Measurements from ENCODE around the gene DCDC1.

DCDC1 gene

DNA sequence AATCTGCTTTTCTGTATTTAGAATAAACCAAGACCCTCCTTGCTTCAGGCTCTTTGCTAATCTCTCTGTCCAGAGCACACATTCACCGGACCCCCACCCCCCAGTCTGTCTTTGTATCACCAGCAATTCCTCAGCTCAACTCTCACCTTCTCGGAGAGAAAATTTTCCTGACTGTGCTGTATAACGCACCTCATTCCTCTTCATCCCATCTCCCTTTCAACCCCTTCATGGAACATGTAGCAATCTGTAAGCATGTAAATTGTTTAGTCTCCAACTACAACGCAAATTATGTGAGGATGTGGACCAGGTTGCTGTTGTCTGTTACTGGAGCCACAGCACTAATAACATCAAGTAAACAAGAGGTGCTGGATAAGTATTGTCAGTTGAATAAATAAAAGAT, 349.8 kb downstream of the DCDC1 start:
- H4K5ac ChIP-seq (ENCODE audit: low read length) = no peak overlapping the region
- no peak overlapping the region for H3K4ac ChIP-seq (ENCODE audit: low read depth, low read length)
- no peaks in the 10 kb centered on the region for H3K36me3 ChIP-seq (ENCODE audit: control insufficient read depth, insufficient read depth, low read length)
- no peak overlapping the region for H4K8ac ChIP-seq (ENCODE audit: low read depth, low read length)
- no peak overlapping the region for H2AK5ac ChIP-seq (ENCODE audit: low read length)
- no peaks in the 10 kb centered on the region for H3K27me3 ChIP-seq (ENCODE audit: insufficient read depth, low read length, poor library complexity)
- no peak overlapping the region for H3K4me3 ChIP-seq (ENCODE audit: low read length)
- H3K79me1 ChIP-seq (ENCODE audit: low read length) = no peaks in the 10 kb centered on the region
- no peak overlapping the region for H3K23ac ChIP-seq (ENCODE audit: low read length)
- no peak for DNase-seq
- no peak overlapping the region for H3K9ac ChIP-seq (ENCODE audit: low read length)
- no peaks in the 10 kb centered on the region for H3K79me2 ChIP-seq (ENCODE audit: control insufficient read depth, insufficient read depth, low read length)
- no peak overlapping the region for H3K27ac ChIP-seq (ENCODE audit: low read depth, low read length)
- no peak overlapping the region for H2BK15ac ChIP-seq (replicated peaks; ENCODE audit: low read depth)
- no peak overlapping the region for H3K56ac ChIP-seq (ENCODE audit: low read length)
- no peaks in the 10 kb centered on the region for H3K4me1 ChIP-seq (ENCODE audit: control insufficient read depth, low read depth, low read length)
- H3K18ac ChIP-seq (ENCODE audit: low read length) = no peak overlapping the region
- no peak overlapping the region for H2BK120ac ChIP-seq (ENCODE audit: low read depth, low read length)
- no peak overlapping the region for H2BK5ac ChIP-seq (ENCODE audit: low read length)
- no CpG with 5 or more reads among the region's 4 CpGs for WGBS (ENCODE audit: extremely low coverage, insufficient coverage, low lambda C conversion rate)
- H3K4me2 ChIP-seq (ENCODE audit: low read length) = no peak overlapping the region

- Histone ChIP-seq H3K36me3 (ENCODE audit: control insufficient read depth, insufficient read depth, low read length) (no peaks in the 10 kb centered on the region), H3K4me1 (ENCODE audit: control insufficient read depth, low read depth, low read length) (no peaks in the 10 kb centered on the region), H3K27me3 (ENCODE audit: insufficient read depth, low read length, poor library complexity) (no peaks in the 10 kb centered on the region), H2BK120ac (ENCODE audit: low read depth, low read length) (no peak overlapping the region), H4K5ac (ENCODE audit: low read length) (no peak overlapping the region), H3K9ac (ENCODE audit: low read length) (no peak overlapping the region), H3K4me3 (ENCODE audit: low read length) (no peak overlapping the region), H3K4me2 (ENCODE audit: low read length) (no peak overlapping the region), H3K23ac (ENCODE audit: low read length) (no peak overlapping the region), H3K4ac (ENCODE audit: low read depth, low read length) (no peak overlapping the region), H2BK15ac (replicated peaks; ENCODE audit: low read depth) (no peak overlapping the region), H3K27ac (ENCODE audit: low read depth, low read length) (no peak overlapping the region), H3K79me2 (ENCODE audit: control insufficient read depth, insufficient read depth, low read length) (no peaks in the 10 kb centered on the region), H2AK5ac (ENCODE audit: low read length) (no peak overlapping the region), H2BK5ac (ENCODE audit: low read length) (no peak overlapping the region), H4K8ac (ENCODE audit: low read depth, low read length) (no peak overlapping the region), H3K18ac (ENCODE audit: low read length) (no peak overlapping the region), H3K79me1 (ENCODE audit: low read length) (no peaks in the 10 kb centered on the region), H3K56ac (ENCODE audit: low read length) (no peak overlapping the region)
- no CpG with 5 or more reads among the region's 1 CpG for WGBS (ENCODE audit: extremely low coverage, insufficient coverage, low lambda C conversion rate)
- DNase-seq = no peak
Measured at GRCh38 chr11:31005202-31005601, 364.3 kb downstream of the DCDC1 start.

DNA sequence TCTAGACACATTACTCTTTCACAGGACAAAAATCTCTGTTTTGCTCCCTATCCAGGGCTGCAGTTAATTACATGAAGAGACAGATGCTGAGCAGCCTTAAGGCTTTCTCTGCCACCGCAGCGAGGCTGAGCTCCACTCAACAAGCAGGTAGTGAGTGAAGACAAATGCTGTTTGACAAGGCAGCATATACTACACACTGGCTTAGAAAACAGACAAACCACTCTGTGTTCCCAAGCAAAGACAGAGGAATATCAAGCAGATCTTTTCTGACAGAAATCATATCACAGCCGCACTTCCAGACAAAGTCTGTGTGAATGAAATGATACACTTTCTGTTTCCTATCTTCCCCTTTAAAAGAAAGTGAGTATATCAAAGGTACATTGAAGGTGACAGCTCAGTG, 368.1 kb downstream of the DCDC1 start:
- H3K79me1 ChIP-seq (ENCODE audit: low read length) = no peaks in the 10 kb centered on the region
- H2AK5ac ChIP-seq (ENCODE audit: low read length) = no peak overlapping the region
- DNase-seq = no peak
- no peak overlapping the region for H4K8ac ChIP-seq (ENCODE audit: low read depth, low read length)
- no CpG with 5 or more reads among the region's 3 CpGs for WGBS (ENCODE audit: extremely low coverage, insufficient coverage, low lambda C conversion rate)
- no peak overlapping the region for H3K4me2 ChIP-seq (ENCODE audit: low read length)
- H3K18ac ChIP-seq (ENCODE audit: low read length) = no peak overlapping the region
- no peak overlapping the region for H3K4me3 ChIP-seq (ENCODE audit: low read length)
- no peak overlapping the region for H2BK15ac ChIP-seq (replicated peaks; ENCODE audit: low read depth)
- H4K5ac ChIP-seq (ENCODE audit: low read length) = no peak overlapping the region
- no peak overlapping the region for H3K27ac ChIP-seq (ENCODE audit: low read depth, low read length)
- no peaks in the 10 kb centered on the region for H3K79me2 ChIP-seq (ENCODE audit: control insufficient read depth, insufficient read depth, low read length)
- H2BK5ac ChIP-seq (ENCODE audit: low read length) = no peak overlapping the region
- H3K27me3 ChIP-seq (ENCODE audit: insufficient read depth, low read length, poor library complexity) = no peaks in the 10 kb centered on the region
- H3K4me1 ChIP-seq (ENCODE audit: control insufficient read depth, low read depth, low read length) = no peaks in the 10 kb centered on the region
- H2BK120ac ChIP-seq (ENCODE audit: low read depth, low read length) = no peak overlapping the region
- no peak overlapping the region for H3K4ac ChIP-seq (ENCODE audit: low read depth, low read length)
- no peak overlapping the region for H3K56ac ChIP-seq (ENCODE audit: low read length)
- no peak overlapping the region for H3K9ac ChIP-seq (ENCODE audit: low read length)
- H3K36me3 ChIP-seq (ENCODE audit: control insufficient read depth, insufficient read depth, low read length) = no peaks in the 10 kb centered on the region
- no peak overlapping the region for H3K23ac ChIP-seq (ENCODE audit: low read length)

GRCh38 chr11:31000381-31000780, 369.2 kb downstream of the DCDC1 start:
- no peak overlapping the region for H2BK120ac ChIP-seq (ENCODE audit: low read depth, low read length)
- H2BK5ac ChIP-seq (ENCODE audit: low read length) = no peak overlapping the region
- H2AK5ac ChIP-seq (ENCODE audit: low read length) = no peak overlapping the region
- H3K36me3 ChIP-seq (ENCODE audit: control insufficient read depth, insufficient read depth, low read length) = no peaks in the 10 kb centered on the region
- no peaks in the 10 kb centered on the region for H3K27me3 ChIP-seq (ENCODE audit: insufficient read depth, low read length, poor library complexity)
- H3K79me2 ChIP-seq (ENCODE audit: control insufficient read depth, insufficient read depth, low read length) = no peaks in the 10 kb centered on the region
- no peak overlapping the region for H3K4ac ChIP-seq (ENCODE audit: low read depth, low read length)
- no peak overlapping the region for H4K8ac ChIP-seq (ENCODE audit: low read depth, low read length)
- H3K4me2 ChIP-seq (ENCODE audit: low read length) = no peak overlapping the region
- no peak overlapping the region for H3K4me3 ChIP-seq (ENCODE audit: low read length)
- no peak overlapping the region for H2BK15ac ChIP-seq (replicated peaks; ENCODE audit: low read depth)
- H3K4me1 ChIP-seq (ENCODE audit: control insufficient read depth, low read depth, low read length) = no peaks in the 10 kb centered on the region
- no peak for DNase-seq
- H3K27ac ChIP-seq (ENCODE audit: low read depth, low read length) = no peak overlapping the region
- no peak overlapping the region for H3K23ac ChIP-seq (ENCODE audit: low read length)
- H3K9ac ChIP-seq (ENCODE audit: low read length) = no peak overlapping the region
- no peak overlapping the region for H3K56ac ChIP-seq (ENCODE audit: low read length)
- H3K79me1 ChIP-seq (ENCODE audit: low read length) = no peaks in the 10 kb centered on the region
- H4K5ac ChIP-seq (ENCODE audit: low read length) = no peak overlapping the region
- H3K18ac ChIP-seq (ENCODE audit: low read length) = no peak overlapping the region

- no peaks in the 10 kb centered on the region for H3K4me1 ChIP-seq (ENCODE audit: control insufficient read depth, low read depth, low read length)
- no peaks in the 10 kb centered on the region for H3K36me3 ChIP-seq (ENCODE audit: control insufficient read depth, insufficient read depth, low read length)
- H3K27me3 ChIP-seq (ENCODE audit: insufficient read depth, low read length, poor library complexity) = no peaks in the 10 kb centered on the region
- no CpG with 5 or more reads among the region's 1 CpG for WGBS (ENCODE audit: extremely low coverage, insufficient coverage, low lambda C conversion rate)
- H3K4me2 ChIP-seq (ENCODE audit: low read length) = no peak overlapping the region
- no peaks in the 10 kb centered on the region for H3K79me1 ChIP-seq (ENCODE audit: low read length)
- no peak overlapping the region for H3K23ac ChIP-seq (ENCODE audit: low read length)
- H3K4ac ChIP-seq (ENCODE audit: low read depth, low read length) = no peak overlapping the region
- H4K5ac ChIP-seq (ENCODE audit: low read length) = no peak overlapping the region
- no peaks in the 10 kb centered on the region for H3K79me2 ChIP-seq (ENCODE audit: control insufficient read depth, insufficient read depth, low read length)
- DNase-seq = peak; percentile 57
- H2BK120ac ChIP-seq (ENCODE audit: low read depth, low read length) = no peak overlapping the region
- H2AK5ac ChIP-seq (ENCODE audit: low read length) = no peak overlapping the region
- no peak overlapping the region for H3K56ac ChIP-seq (ENCODE audit: low read length)
- H2BK15ac ChIP-seq (replicated peaks; ENCODE audit: low read depth) = no peak overlapping the region
- H3K18ac ChIP-seq (ENCODE audit: low read length) = no peak overlapping the region
- H3K27ac ChIP-seq (ENCODE audit: low read depth, low read length) = no peak overlapping the region
- H3K4me3 ChIP-seq (ENCODE audit: low read length) = no peak overlapping the region
- no peak overlapping the region for H4K8ac ChIP-seq (ENCODE audit: low read depth, low read length)
- no peak overlapping the region for H3K9ac ChIP-seq (ENCODE audit: low read length)
- H2BK5ac ChIP-seq (ENCODE audit: low read length) = no peak overlapping the region
Measured at GRCh38 chr11:30992513-30992849, 377.1 kb downstream of the DCDC1 start.

DNA sequence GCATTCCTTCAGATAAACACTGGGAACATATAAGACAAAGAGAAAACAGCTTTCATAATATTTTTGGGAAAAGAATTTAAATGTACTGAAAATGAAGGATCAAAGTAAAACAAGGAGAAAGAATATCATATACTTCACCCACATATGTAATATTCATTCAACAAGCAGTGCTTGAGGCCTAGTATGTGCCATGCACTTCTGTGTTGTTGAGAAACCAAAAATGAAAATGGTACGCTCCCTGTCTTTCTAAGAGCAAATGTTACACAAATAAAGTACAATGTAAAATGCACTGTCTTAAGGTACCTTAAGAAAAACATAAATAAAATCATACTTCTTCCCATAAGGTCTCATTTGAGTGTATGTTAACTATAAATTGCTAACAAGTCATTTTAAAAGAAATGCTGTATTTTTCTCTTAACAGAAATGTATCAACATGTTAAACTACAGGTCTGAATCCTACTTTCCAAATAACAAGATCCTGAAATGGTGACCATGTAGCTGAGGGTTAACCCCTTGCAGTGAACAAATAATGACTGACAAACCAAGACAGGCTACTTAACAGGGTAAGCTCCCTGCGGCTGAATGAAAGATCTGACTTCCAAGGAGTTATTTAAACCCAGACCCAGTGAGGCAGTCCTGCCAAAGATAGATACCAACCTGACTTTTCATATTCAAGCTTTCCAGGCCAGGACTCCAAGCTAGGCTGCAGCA, 377.6 kb downstream of the DCDC1 start:
- no peak overlapping the region for H2BK5ac ChIP-seq (ENCODE audit: low read length)

More for the DNA sequence above, 377.6 kb downstream of the DCDC1 start:
- Histone ChIP-seq H3K79me2 (ENCODE audit: control insufficient read depth, insufficient read depth, low read length) (no peaks in the 10 kb centered on the region), H2BK120ac (ENCODE audit: low read depth, low read length) (no peak overlapping the region), H2BK15ac (replicated peaks; ENCODE audit: low read depth) (no peak overlapping the region), H3K4ac (ENCODE audit: low read depth, low read length) (no peak overlapping the region), H4K8ac (ENCODE audit: low read depth, low read length) (no peak overlapping the region), H3K27ac (ENCODE audit: low read depth, low read length) (no peak overlapping the region), H3K23ac (ENCODE audit: low read length) (no peak overlapping the region), H4K5ac (ENCODE audit: low read length) (no peak overlapping the region), H3K36me3 (ENCODE audit: control insufficient read depth, insufficient read depth, low read length) (no peaks in the 10 kb centered on the region), H2AK5ac (ENCODE audit: low read length) (no peak overlapping the region), H3K4me3 (ENCODE audit: low read length) (no peak overlapping the region), H3K79me1 (ENCODE audit: low read length) (no peaks in the 10 kb centered on the region), H3K18ac (ENCODE audit: low read length) (no peak overlapping the region), H3K4me2 (ENCODE audit: low read length) (no peak overlapping the region), H3K9ac (ENCODE audit: low read length) (no peak overlapping the region), H3K4me1 (ENCODE audit: control insufficient read depth, low read depth, low read length) (no peaks in the 10 kb centered on the region), H3K27me3 (ENCODE audit: insufficient read depth, low read length, poor library complexity) (no peaks in the 10 kb centered on the region), H3K56ac (ENCODE audit: low read length) (no peak overlapping the region)
- no peak for DNase-seq
- no CpG with 5 or more reads among the region's 2 CpGs for WGBS (ENCODE audit: extremely low coverage, insufficient coverage, low lambda C conversion rate)
